H1 (cell line): ENCODE data around the gene CCDC92B. TPM values are rescaled to one million over a fixed set of nuclear protein-coding genes. Genes with fewer than 3 reads are reported as not detected.

ENCODE experiments used
- CTCF ChIA-PET: fragments of 300-600 bp; sonication (Branson Sonifier 250); formaldehyde crosslinking; loops from one replicate; lab custom pipeline; 2021; ENCODE audit not compliant: partially characterized antibody; lab: Charles Lee
- POLR2A ChIA-PET: fragments of 300-600 bp; sonication (Branson Sonifier 250); formaldehyde crosslinking; loops from one replicate; lab custom pipeline; 2021; ENCODE audit warnings: inconsistent platforms; ENCODE audit not compliant: partially characterized antibody; lab: Charles Lee
- DNase-seq, 2 experiments: peaks; one replicate each; pipeline versions ENCODE4 v3.0.0 to v3.0.0-alpha.2; 2010 to 2022; ENCODE audit warnings: low spot score in 2 of 2, low read depth in 1 of 2, mixed read lengths in 1 of 2
- FAIRE-seq: peaks from 2 replicates; lab custom pipeline; 2011; peaks lifted over from hg19 to GRCh38; lab: Jason Lieb, UNC
- H2AFZ ChIP-seq: 2 replicates; pipeline ENCODE4 v1.8.1; 2012; ENCODE audit warnings: low read length, inconsistent platforms
- H2AK5ac ChIP-seq: 2 replicates; pipeline ENCODE4 v1.6.1; 2013; ENCODE audit warnings: low read depth, low read length
- H2BK120ac ChIP-seq: replicated peaks from 2 replicates; pipeline ENCODE3; 2013; ENCODE audit warnings: low read depth, low read length, inconsistent platforms
- H2BK12ac ChIP-seq: 2 replicates; pipeline ENCODE4 v1.6.1; 2013; ENCODE audit warnings: low read depth, low read length
- H2BK15ac ChIP-seq: 2 replicates; pipeline ENCODE4 v1.6.1; 2013; ENCODE audit warnings: low read length
- H2BK20ac ChIP-seq: 2 replicates; pipeline ENCODE4 v1.6.1; 2013; ENCODE audit warnings: low read length
- H2BK5ac ChIP-seq: 2 replicates; pipeline ENCODE4 v1.6.1; 2013; ENCODE audit warnings: low read depth, low read length
- H3K14ac ChIP-seq: 2 replicates; pipeline ENCODE4 v1.6.1; 2013; ENCODE audit warnings: inconsistent platforms; ENCODE audit not compliant: insufficient read length
- H3K18ac ChIP-seq: 2 replicates; pipeline ENCODE4 v1.6.1; 2013; ENCODE audit warnings: low read length; ENCODE audit errors: extremely low read depth
- H3K23ac ChIP-seq: 2 replicates; pipeline ENCODE4 v1.6.1; 2013; ENCODE audit warnings: inconsistent platforms; ENCODE audit not compliant: insufficient read length
- H3K23me2 ChIP-seq: 2 replicates; pipeline ENCODE4 v1.6.1; 2013; ENCODE audit warnings: low read depth, low read length
- H3K27ac ChIP-seq: 2 replicates; pipeline ENCODE4 v1.6.1; 2011; ENCODE audit warnings: low read depth, low read length, inconsistent platforms
- H3K27me3 ChIP-seq, 4 experiments: replicated peaks in 1 of 4; 1 replicate in 1 of 4; 2 replicates in 3 of 4; pipeline versions ENCODE4 v1.6.1 to v1.8.1; 2011 to 2013; ENCODE audit warnings: low read length in 3 of 4, mild to moderate bottlenecking in 3 of 4, inconsistent platforms in 2 of 4, mixed read lengths in 2 of 4, moderate library complexity in 1 of 4; ENCODE audit not compliant: control insufficient read depth in 3 of 4, insufficient read depth in 3 of 4; ENCODE audit errors: extremely low read depth in 1 of 4
- H3K36me3 ChIP-seq, 4 experiments: 2 replicates each; pipeline versions ENCODE4 v1.6.1 to v1.8.1; 2011 to 2013; ENCODE audit warnings: mild to moderate bottlenecking in 4 of 4, low read length in 3 of 4, moderate library complexity in 2 of 4, control low read depth in 1 of 4, inconsistent platforms in 1 of 4; ENCODE audit not compliant: insufficient read depth in 4 of 4, control insufficient read depth in 2 of 4
- H3K4ac ChIP-seq: replicated peaks from 2 replicates; pipeline ENCODE3; 2013; ENCODE audit warnings: low read length, low read depth, mixed read lengths, inconsistent platforms; ENCODE audit not compliant: insufficient read length
- H3K4me1 ChIP-seq, 4 experiments: replicated peaks in 1 of 4; 1 replicate in 1 of 4; 2 replicates in 3 of 4; pipeline versions ENCODE4 v1.6.1 to v1.8.1; 2011 to 2013; ENCODE audit warnings: low read length in 3 of 4, inconsistent platforms in 2 of 4, mixed read lengths in 1 of 4; ENCODE audit not compliant: insufficient read depth in 4 of 4, control insufficient read depth in 3 of 4
- H3K4me2 ChIP-seq, 2 experiments: 2 replicates each; pipeline versions ENCODE4 v1.6.1 to v1.8.1; 2011 to 2013; ENCODE audit warnings: low read depth in 2 of 2, low read length in 2 of 2, control low read depth in 1 of 2, inconsistent platforms in 1 of 2, mild to moderate bottlenecking in 1 of 2; ENCODE audit not compliant: insufficient read depth in 1 of 2
- H3K4me3 ChIP-seq, 4 experiments: fragments of 200-600, 300-600 bp in 1 of 4; sonication (generic), shearing (Covaris generic), sonication (Bioruptor Twin) in 1 of 4; 2 replicates each; pipeline versions ENCODE4 v1.5.1 to v1.8.1; 2011 to 2016; ENCODE audit warnings: low read length in 4 of 4, low read depth in 3 of 4, control low read depth in 2 of 4, inconsistent platforms in 2 of 4, mild to moderate bottlenecking in 2 of 4, mixed read lengths in 1 of 4, moderate library complexity in 1 of 4; ENCODE audit not compliant: insufficient read depth in 2 of 4; ENCODE audit errors: extremely low read depth in 1 of 4
- H3K56ac ChIP-seq: replicated peaks from 2 replicates; pipeline ENCODE3; 2013; ENCODE audit warnings: low read depth, mild to moderate bottlenecking, mixed read lengths, low read length, inconsistent platforms; ENCODE audit not compliant: insufficient read length
- H3K79me1 ChIP-seq: 2 replicates; pipeline ENCODE4 v1.6.1; 2013; ENCODE audit warnings: low read depth, low read length, control low read depth
- H3K79me2 ChIP-seq, 2 experiments: 2 replicates each; pipeline versions ENCODE4 v1.6.1 to v1.8.1; 2012 to 2013; ENCODE audit warnings: low read length in 2 of 2, mild to moderate bottlenecking in 2 of 2, inconsistent platforms in 1 of 2; ENCODE audit not compliant: insufficient read depth in 2 of 2, control insufficient read depth in 1 of 2
- H3K9ac ChIP-seq, 4 experiments: replicated peaks in 1 of 4; 1 replicate in 1 of 4; 2 replicates in 3 of 4; pipeline versions ENCODE4 v1.6.1 to v1.8.1; 2011 to 2013; ENCODE audit warnings: low read depth in 3 of 4, low read length in 3 of 4, control low read depth in 2 of 4, mild to moderate bottlenecking in 2 of 4, moderate library complexity in 2 of 4, inconsistent platforms in 1 of 4; ENCODE audit errors: extremely low read depth in 1 of 4
- H3K9me3 ChIP-seq, 2 experiments: 2 replicates each; pipeline versions ENCODE4 v1.6.1 to v1.8.1; 2012 to 2013; ENCODE audit warnings: mild to moderate bottlenecking in 2 of 2, moderate library complexity in 2 of 2, control low read depth in 1 of 2, inconsistent platforms in 1 of 2, low read depth in 1 of 2, low read length in 1 of 2, mixed read lengths in 1 of 2; ENCODE audit not compliant: insufficient read depth in 2 of 2
- H4K20me1 ChIP-seq, 2 experiments: replicated peaks in 1 of 2; 2 replicates each; pipeline versions ENCODE3 to v1.8.1; 2011 to 2013; ENCODE audit warnings: inconsistent platforms in 2 of 2, low read length in 2 of 2, mild to moderate bottlenecking in 1 of 2; ENCODE audit not compliant: insufficient read depth in 2 of 2, control insufficient read depth in 1 of 2
- H4K5ac ChIP-seq: 2 replicates; pipeline ENCODE4 v1.6.1; 2013; ENCODE audit warnings: low read length, low read depth, mixed read lengths, inconsistent platforms; ENCODE audit not compliant: insufficient read length
- H4K8ac ChIP-seq: 2 replicates; pipeline ENCODE4 v1.8.0; 2013; ENCODE audit warnings: mild to moderate bottlenecking, moderate library complexity, low read length, inconsistent platforms; ENCODE audit not compliant: insufficient read depth; ENCODE audit errors: extremely low read depth
- H4K91ac ChIP-seq: replicated peaks from 2 replicates; pipeline ENCODE3; 2013; ENCODE audit warnings: low read length, mixed read lengths, inconsistent platforms; ENCODE audit not compliant: insufficient read length
- CBX5 ChIP-seq: fragments of 300-800, 300-1000 bp; sonication (generic); IDR thresholded peaks from 2 replicates; pipeline ENCODE4 v1.7.1; 2016; ENCODE audit warnings: antibody characterized with exemption, low read length, low read depth
- CHD2 ChIP-seq: IDR thresholded peaks from 2 replicates; pipeline ENCODE4 v1.6.1; 2012; ENCODE audit warnings: low read length, improper control_type of control experiment
- EGR1 ChIP-seq: IDR thresholded peaks from 2 replicates; pipeline ENCODE4 v1.6.1; 2011; ENCODE audit warnings: low read depth, low read length, borderline replicate concordance
- EP300 ChIP-seq, 2 experiments: IDR thresholded peaks; 1 replicate in 1 of 2; 2 replicates in 1 of 2; pipeline ENCODE4 v1.6.1; 2011 to 2012; ENCODE audit warnings: low read depth in 2 of 2, low read length in 2 of 2, mild to moderate bottlenecking in 2 of 2, borderline replicate concordance in 1 of 2, inconsistent platforms in 1 of 2, moderate library complexity in 1 of 2
- JUND ChIP-seq: IDR thresholded peaks from 2 replicates; pipeline ENCODE4 v1.6.1; 2011; ENCODE audit warnings: mild to moderate bottlenecking, improper control_type of control experiment, low read length
- KDM4A ChIP-seq: IDR thresholded peaks from one replicate; pipeline ENCODE4 v1.7.1; 2012; ENCODE audit warnings: low read depth, mild to moderate bottlenecking, moderate library complexity, low read length, inconsistent platforms; ENCODE audit not compliant: severe bottlenecking
- TCF12 ChIP-seq: IDR thresholded peaks from 2 replicates; pipeline ENCODE4 v1.6.1; 2011; ENCODE audit warnings: low read depth, mild to moderate bottlenecking, low read length
- WGBS, 2 experiments: shearing (Covaris generic) in 1 of 2; methylation state at CpG; one replicate each; pipeline versions ENCODE4 v1.1.6 to v1.1.7; 2013 to 2015; ENCODE audit warnings: low lambda C conversion rate in 2 of 2, mixed read lengths in 2 of 2, inconsistent platforms in 1 of 2, low coverage in 1 of 2, missing lambda C conversion rate in 1 of 2; ENCODE audit not compliant: insufficient replicate concordance in 2 of 2, insufficient coverage in 1 of 2, insufficient read length in 1 of 2; ENCODE audit errors: extremely low coverage in 1 of 2, missing lambda C conversion rate in 1 of 2; 5-methylcytosine and 5-hydroxymethylcytosine counted together
- polyA plus RNA-seq, 7 experiments: library from polyadenylated mRNA; depleted of rRNA in 3 of 7; stranded (reverse) in 5 of 7; unstranded in 2 of 7; fragments of >200 nt in 5 of 7; fragments of 200-250 nt in 2 of 7; gene quantifications; 1 replicate in 5 of 7; 2 replicates in 1 of 7; 4 replicates in 1 of 7; pipeline versions ENCODE4 v1.2.1 to v1.2.3, GENCODE V29; 2011 to 2013; ENCODE audit warnings: missing spikeins in 2 of 7, mixed read lengths in 2 of 7
- total RNA-seq: library from RNA; stranded (reverse); fragmentation: NEBNext Ultra II Directional; extraction: Animal tissue kit (Norgen Biotek cat#: 25700); gene quantifications from 2 replicates; pipeline ENCODE4 v1.2.1, GENCODE V29; 2021
- TF ChIP-seq, protein P1 (sequence below): IDR thresholded peaks from 2 replicates; pipeline ENCODE4 v1.6.1; 2011; ENCODE audit warnings: low read length, improper control_type of control experiment
- TF ChIP-seq, protein P2 (sequence below): IDR thresholded peaks from 2 replicates; pipeline ENCODE4 v1.6.1; 2012; ENCODE audit warnings: inconsistent platforms

The CCDC92B gene
- total and polyA plus RNA-seq, 2 of the 8 experiments (the other 6 are each of a cell fraction or from before 2014, with no cell fraction given): 5.5 to 12.1 TPM

- Histone ChIP-seq H3K9me3 (no peaks in the 10 kb centered on the region), H3K27ac (no peak overlapping the region)
These were observed 59.0 kb downstream of the CCDC92B start for GRCh38 chr17:2690165-2691068.

More at GRCh38 chr17:2690165-2691068, 59.0 kb downstream of the CCDC92B start:
- Histone ChIP-seq H2BK20ac (no peak overlapping the region), H2AK5ac (no peak overlapping the region), H2BK12ac (no peak overlapping the region), H2BK5ac (no peak overlapping the region), H4K20me1 (peaks cover 0 to 8% of the 10 kb centered on the region in 2 experiments), H3K79me1 (no peaks in the 10 kb centered on the region; the same call in 1 of the 2 replicates), H3K4ac (no peak overlapping the region), H2BK15ac (no peak overlapping the region), H4K5ac (no peak overlapping the region)
- TF ChIP-seq KDM4A (no peak), CBX5 (no peak), CHD2 (no peak), EGR1 (no peak), EP300 (IDR thresholded peaks at IDR 0.05; ENCODE audit: borderline replicate concordance in 1 of 2, low read depth in 2 of 2, low read length in 2 of 2) (no peak), TCF12 (no peak), JUND (no peak)
- TF ChIP-seq, protein P1, sequence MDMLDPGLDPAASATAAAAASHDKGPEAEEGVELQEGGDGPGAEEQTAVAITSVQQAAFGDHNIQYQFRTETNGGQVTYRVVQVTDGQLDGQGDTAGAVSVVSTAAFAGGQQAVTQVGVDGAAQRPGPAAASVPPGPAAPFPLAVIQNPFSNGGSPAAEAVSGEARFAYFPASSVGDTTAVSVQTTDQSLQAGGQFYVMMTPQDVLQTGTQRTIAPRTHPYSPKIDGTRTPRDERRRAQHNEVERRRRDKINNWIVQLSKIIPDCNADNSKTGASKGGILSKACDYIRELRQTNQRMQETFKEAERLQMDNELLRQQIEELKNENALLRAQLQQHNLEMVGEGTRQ: no peak
- TF ChIP-seq, protein P2, sequence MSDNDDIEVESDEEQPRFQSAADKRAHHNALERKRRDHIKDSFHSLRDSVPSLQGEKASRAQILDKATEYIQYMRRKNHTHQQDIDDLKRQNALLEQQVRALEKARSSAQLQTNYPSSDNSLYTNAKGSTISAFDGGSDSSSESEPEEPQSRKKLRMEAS: no peak
- TF ChIP-seq, all 59 proteins: peak for 0
- Histone ChIP-seq H3K9ac (no peak overlapping the region), H4K91ac (no peak overlapping the region), H2AFZ (no peak overlapping the region), H3K4me2 (no peak overlapping the region), H3K14ac (no peak overlapping the region), H3K4me1 (peaks cover 0 to 7% (median 0%) of the 10 kb centered on the region in 4 experiments; a peak in 2 of 7 replicates), H3K4me3 (no peak overlapping the region), H3K23ac (no peak overlapping the region), H3K56ac (no peak overlapping the region), H3K18ac (no peak overlapping the region), H3K36me3 (peaks cover 0 to 39% (median 2%) of the 10 kb centered on the region in 4 experiments; a peak in 4 of 8 replicates), H4K8ac (no peak overlapping the region), H3K27me3 (no peaks in the 10 kb centered on the region), H3K79me2 (no peaks in the 10 kb centered on the region), H2BK120ac (no peak overlapping the region), H3K23me2 (no peaks in the 10 kb centered on the region)
- POLR2A ChIA-PET: interaction anchor here (0.6 to 1.6 kb wide), 2 partner anchors 12 to 992 kb away, joined by 3 read pairs; no protein-coding TSS in a partner anchor
- no peak for FAIRE-seq
- CTCF ChIA-PET: interaction anchor here (0.7 to 1.7 kb wide), 3 partner anchors 12 to 308 kb away, joined by 3 to 4 read pairs (median 3); no protein-coding TSS in a partner anchor
- WGBS, 2 experiments: 91% methylated on average over 41 of the region's 55 CpGs; no CpG with 5 or more reads in 1 of the 2 experiments
- no peak for DNase-seq
